NCI-H2196 (cell line): ENCODE results near the gene C11orf21.

Experiments
- DNase-seq: peaks from one replicate; lab custom pipeline; 2025; ENCODE audit not compliant: unreplicated experiment; lab: John Stamatoyannopoulos, UW

The C11orf21 gene

DNA sequence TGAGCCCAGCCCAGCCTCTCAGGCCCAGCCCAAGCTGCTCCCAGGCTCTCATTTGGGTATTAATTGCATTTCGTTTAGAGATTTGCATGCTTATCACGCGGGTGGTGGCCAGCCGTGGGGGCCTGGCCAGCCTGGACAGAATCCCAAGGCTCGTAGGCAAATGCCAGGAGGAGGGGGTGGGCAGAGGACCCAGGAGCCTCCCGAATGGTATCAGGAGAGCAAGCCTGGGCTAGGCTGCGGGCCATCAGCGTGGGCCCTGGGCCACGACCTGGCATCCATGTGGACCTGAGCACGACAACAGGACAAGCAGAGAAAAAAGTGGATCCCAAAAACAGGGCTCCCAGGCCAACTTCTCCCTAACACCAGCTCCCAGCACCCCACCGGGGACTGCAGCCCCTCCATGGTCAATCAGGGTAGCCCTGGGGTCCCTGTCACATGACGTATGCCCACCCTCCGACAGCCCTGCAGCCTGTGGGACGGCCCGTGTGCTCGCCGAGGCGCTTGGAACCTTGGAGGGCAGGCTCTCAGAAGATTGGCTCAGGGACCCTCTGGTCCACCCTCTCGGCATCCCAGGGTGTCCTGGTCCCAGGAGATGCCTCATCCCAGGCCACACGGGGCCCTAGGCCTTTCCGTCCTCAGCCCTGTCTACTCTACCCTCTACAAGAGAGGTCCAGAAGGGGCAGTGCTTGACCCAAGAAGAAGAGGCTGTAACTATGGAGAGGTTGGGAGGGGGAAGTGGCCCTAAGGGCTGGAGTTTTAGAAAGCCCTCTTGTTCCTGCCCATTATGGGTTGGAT, 40.1 kb downstream of the C11orf21 start:
- DNase-seq: no peak

DNA sequence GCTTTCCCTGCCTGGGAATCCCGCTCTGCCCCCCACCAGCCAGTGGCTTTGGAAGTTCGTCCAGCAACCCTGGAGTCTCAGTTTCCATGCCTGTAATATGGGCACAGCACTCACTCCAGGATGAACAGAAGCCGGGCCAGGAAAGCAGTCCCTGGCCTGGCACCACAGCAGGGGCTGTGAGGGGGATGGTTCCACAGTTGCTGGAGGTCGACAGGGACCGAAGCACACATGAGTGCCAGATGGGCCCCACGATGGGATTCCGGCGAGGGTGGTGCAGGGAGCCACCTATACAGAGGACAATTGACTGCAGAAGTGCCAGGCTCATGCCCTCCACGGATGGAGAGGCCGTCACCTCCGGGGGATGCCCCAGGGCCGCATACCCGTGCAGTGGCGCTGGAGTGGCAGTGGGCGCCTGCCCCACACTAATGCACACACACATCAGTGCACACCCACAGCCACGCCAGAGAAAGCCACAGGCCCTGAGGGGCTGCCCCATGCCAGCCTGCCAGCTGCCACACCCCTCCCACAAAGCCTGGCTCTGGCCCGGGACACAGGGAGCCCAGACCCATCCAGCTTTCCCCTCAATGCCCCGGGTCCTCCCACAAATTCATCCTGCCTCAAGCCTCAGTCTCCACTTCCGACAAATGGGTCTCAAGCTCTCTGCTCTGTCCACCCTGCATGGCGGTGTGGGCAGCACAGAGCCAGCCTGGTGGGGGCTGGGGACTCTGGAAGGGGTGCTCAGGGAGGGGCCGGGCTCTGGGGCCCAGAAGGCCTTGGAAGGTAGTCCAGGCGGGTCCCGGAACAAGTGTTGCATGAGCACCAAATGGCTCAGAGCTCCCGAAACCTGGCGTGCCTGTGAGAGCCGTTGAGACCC, 41.0 kb downstream of the C11orf21 start:
- DNase-seq: no peak

DNA sequence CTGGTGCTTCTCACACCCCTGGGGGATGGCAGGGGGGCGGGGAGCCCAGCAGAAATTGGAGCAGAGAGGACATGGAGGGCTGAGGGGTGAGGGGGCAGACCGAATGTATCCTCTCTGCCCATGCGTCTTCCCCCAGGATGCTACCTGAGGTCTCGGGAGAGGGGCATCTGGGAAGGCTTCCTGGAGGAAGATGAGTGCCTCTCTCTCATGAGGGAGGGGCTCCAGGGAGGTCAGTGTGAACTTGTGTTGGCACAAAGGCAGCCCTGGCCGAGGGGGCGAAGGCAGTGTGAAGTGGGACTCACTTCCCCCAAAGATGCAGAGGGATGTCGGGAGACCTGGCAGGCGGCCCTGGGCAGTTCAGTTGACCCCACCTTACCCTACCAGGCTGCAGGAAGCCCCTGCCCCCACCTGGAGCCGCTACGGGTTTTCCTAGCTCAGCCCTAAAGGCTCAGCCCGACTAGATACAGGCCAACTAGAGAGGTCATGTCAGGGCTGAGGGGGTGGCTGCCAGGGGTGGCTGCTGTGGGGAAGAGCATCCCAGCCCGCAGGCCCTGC, 41.7 kb downstream of the C11orf21 start:
- no peak for DNase-seq

DNA sequence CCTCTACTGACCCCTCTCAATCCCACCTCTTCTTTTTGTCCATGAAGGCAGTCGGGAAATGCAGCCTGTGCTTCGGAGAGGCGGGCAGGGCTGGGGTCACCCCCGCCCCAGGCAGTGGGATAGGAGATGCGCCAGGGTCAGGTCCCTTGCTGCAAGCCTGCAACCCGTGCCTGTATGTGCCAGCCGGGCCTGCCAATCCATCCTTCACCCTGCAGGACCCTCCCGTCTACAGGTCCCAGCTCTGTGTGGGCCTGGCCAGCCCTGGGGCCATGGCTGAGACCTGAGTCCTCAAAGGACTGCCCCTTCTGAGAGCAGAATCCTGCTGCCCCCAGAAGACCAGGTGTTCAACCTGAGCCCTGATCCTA, 42.3 kb downstream of the C11orf21 start:
- DNase-seq: no peak

DNA sequence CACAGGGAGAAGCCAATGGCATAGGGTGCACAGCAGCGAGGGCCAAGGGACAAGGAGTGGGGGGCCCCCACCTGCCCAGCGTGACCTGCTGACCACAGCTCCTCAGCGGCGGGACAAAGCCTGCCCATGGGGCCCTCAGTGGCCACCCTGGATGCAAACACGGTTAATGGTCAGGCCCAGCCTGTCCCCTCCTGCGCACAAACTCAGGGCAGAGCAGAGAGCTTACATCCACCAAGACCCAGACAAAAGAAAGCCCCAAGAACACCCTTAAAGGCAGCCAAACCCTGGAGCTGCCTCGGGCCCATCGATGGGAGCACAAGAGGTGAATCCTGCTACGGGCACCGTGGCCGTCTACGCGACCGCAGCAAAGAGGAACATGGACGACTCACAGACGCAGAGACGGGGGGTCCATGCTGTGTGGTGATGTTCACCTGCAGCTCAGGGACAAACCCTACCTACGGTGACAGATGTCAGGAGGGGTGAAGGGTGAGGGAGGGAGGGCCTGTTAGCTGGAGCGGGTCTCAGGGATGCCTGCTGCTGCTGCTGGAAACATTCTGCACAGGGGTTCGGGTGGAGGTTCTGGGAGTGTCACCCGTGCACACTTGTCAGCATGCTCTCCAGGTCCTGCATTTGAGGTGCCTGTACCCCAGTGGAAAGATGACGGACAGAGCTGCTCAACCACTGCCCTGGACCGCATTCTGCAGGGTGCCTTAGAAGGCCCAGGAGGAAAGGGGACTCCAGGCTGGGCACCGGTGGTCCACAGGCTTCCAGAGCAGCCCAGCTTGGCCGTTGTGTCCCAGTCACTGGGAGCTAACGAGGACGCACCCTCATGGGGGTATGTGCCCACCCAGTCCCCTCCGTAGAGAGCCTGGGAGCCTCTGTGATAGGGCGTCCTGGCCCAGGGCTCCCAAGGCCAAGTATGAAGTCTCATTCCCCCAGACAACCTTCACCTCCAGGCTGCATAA, 42.9 kb downstream of the C11orf21 start:
- DNase-seq: no peak

DNA sequence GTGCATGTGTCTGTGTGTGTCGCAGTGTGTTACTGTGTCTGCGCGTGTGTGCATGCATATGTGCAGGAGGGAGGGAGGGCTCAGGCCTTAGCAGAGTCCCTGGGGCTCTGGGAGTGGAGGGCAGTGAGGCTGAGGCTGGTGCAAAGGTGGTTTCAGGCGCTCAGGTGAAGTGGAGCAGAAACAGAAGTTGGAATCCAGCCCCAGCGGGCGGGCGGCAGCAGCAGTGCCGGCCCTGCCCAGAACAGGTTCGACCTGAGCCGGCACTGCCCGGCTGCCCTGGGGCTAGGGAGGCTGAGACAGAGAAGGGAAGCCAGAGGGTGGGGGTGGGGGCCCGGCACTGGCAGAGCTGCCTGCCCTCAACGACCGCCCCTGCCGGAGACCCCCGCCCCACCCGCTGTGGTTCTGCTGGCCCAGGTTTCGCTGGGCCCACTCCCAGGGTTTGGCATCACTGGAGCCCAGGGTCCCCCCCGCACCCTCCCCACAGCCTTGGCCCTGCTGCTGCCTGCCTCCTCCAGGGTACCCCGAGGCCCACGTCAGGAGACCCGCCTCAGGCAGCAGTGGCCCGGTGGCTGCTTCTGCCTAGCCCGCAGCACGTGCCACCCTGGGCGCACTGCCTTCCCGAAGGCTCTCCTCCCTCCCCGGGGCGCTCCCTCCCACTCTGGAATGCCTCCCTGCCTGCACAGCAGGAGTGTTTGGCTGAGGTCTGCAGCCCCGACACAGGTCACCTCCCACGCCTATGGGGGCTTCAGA, 44.6 kb downstream of the C11orf21 start:
- peak; percentile 14 for DNase-seq

DNA sequence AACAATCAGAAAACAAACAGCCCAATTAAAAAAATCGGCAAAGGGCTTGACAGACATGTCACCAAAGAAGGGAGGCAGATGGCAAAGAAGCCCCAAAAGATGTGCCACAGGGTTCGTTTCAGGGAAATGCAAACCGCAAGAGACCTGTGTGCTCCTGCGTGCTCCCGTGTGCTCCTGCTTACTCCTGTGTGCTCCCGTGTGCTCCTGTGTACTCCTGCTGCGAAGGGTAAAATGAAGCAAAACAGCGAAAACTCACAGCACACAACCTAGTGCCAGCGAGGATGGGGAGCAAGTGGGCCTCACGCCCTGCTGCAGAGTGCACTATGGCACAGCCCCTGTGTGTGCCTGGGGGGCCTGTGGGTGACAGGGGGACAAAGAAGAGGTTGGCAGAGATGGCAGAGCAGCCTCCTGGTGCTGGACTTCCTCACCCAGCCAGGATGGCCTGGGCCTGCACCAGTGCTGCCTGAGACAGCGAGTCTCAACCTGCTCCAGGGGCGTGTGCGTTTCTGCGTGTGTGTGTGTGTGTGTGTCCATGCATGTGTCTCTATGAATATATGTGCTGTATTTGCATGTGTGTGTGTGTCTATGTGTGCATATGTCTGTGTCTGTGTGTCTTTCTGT, 45.3 kb downstream of the C11orf21 start:
- no peak for DNase-seq

DNA sequence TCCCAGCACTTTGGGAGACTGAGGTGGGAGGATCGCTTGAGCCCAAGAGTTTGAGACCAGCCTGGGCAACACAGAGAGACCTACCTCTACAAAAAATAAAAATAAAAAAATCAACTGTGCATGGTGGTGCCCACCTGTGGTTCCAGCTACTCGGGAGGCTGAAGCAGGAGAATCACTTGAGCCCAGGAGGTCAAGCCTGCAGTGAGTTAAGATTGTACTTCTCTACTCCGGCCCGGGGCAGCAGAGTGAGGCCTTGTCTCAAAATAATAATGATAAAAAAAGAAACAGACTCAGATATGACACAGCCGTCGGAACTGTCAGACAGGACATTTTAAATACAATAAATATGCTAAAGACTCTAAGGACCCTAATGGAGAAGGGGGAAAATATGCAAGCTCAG, 49.7 kb downstream of the C11orf21 start:
- no peak for DNase-seq

DNA sequence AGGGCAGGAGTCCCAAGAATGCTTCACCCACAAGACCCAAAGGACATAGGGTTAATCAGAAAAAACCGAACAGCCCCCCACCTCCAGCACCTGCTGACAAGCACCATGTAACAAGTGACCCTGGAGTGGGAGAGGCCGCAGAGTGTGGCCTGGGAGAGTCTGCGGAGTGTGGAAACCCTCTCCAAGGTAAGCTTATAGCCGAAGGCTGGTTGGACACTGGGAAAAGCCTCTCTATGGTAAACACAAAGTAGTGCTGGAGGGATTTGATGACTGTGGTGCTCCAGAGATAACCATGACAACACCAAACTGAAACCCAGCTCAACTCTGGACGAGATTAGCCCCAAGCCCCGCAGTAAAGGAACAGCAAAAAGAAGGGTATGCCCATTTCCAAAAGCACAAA, 50.6 kb downstream of the C11orf21 start:
- DNase-seq: no peak

DNA sequence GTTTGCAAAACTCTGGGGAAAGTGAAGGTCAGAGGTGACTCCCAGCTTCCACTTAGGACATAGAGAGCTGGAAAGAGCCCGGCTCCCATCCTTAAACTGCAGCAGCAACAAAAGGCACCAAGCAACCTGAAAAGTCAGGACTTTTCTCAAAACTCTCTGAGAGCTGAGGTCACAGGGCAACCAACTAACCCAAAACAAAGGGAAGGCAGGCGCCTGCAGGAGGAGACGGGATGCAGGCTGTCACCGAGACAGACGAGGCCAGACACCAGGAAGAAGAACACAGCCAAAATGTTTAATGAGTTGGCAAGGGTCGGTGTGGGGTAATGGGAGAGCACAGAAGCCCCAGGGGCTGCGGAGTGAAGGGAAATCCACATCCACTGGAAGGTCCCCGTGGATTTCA, 51.2 kb downstream of the C11orf21 start:
- no peak for DNase-seq

DNA sequence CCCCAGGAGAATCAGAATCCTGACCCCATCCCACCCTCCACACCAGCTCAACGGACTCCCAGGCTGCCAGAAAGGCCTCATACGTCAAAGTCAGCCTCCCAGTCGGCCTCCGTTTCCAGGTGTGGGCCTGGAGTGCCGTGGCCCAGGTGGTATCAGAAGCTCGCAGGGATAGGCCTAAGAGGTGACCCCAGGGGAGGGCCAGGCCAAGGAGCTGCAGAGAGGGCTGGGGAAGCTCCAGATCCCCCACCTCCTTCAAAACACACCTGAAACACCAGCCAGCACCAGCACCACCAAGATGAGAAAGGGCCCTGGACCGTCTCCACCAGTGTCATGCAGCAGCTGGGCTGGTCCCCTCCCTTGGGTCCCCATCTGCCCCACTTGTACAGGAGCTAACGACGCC, 51.7 kb downstream of the C11orf21 start:
- no peak for DNase-seq

DNA sequence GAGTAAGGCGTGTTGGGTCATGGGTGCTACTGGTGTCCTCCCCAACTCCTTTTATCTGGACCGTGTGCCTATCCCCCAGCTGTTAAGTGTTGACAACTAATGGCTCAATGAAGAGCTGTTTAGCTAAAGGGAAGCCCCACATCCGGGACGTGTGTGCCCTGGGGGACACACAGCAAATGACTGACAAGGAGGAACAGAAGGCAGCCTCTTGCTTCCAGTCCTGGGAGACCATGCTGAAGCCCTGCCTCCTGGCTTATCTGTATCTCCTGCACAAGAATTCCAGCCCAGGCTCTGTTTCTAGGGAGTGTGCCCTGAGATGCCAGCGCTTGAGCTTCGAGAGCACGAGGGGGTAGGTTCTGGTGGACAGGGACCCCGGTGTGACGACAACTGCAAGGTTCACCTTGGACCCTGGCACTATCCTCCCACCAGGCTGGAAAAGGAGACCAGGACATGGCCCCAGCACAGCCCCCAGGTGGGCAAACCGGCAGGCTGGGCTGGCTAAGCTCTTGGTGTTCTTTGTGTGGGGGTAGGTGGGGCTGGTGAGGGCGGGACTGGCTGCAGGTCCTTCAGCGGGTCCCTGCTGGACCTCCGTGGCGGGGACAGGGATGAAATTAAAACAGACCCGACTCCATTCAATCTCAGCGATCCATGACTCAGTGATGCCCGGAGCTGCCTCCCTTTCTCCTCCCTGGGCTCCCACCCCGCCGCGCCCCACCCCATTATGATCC, 52.4 kb downstream of the C11orf21 start:
- no peak for DNase-seq

DNA sequence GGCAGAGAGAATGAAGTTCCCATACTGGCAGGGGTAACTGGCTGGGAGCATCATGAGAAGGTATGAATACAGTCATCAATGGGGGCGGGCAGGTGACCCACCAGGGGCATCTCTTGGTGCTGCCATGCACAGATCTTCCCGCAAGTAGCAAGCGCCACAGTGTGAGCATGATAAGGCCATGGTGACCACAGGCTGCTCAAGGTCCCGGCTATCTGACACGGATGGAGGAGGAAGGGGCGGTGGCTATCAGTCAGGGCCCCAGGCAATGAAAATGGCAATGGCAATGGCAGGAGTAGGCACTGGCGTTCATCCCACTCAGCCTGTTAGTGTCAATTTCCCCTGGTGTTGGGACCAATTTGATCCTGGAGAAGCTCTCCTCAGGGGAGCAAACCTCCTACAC, 53.0 kb downstream of the C11orf21 start:
- DNase-seq: no peak

DNA sequence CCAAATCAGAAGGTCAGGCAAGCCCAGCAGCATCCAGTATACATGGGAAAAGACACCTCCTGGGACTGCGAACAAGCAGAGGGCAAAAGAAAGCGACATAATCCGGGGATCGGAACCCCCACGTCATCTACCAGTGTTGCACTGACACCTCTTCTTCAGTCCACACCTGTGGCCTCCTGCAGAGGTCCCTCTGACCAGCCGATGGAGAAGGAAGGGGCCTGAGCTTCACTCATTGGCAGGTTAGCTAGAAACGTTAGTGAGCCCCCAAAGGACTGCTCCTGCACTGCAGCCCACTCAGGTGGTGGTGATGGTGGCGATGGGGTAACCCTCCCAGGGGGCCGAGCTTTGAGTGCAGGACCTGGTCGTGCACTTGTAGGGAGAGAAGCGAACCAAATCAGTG, 53.5 kb downstream of the C11orf21 start:
- no peak for DNase-seq

DNA sequence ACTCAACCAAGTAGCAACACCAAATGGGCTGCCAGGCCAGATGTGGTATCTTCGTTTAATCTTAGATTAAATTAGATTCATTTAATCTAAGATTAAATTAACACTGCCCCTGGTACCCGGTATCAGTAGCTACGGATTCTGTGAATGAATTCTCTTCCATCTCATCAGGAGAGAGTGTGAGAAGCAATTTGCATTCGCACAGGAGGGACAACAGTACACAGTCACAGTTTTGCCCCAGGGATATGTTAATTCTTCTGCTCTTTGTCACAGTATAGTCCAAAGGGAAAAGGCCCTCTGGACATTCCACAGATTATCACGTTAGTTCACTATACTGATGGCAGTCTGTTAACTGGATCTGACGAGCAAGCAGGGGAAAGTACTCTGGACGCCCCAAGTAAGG, 54.2 kb downstream of the C11orf21 start:
- no peak for DNase-seq
